GM21529 (cell line): Measurements from ENCODE around the gene SRRM2.

ENCODE experiments used
- ATAC-seq: cut with Tn5 transposase; IDR thresholded peaks from one replicate; pipeline ENCODE4 v1.9.1; 2021; ENCODE audit not compliant: unreplicated experiment

The SRRM2 gene

DNA sequence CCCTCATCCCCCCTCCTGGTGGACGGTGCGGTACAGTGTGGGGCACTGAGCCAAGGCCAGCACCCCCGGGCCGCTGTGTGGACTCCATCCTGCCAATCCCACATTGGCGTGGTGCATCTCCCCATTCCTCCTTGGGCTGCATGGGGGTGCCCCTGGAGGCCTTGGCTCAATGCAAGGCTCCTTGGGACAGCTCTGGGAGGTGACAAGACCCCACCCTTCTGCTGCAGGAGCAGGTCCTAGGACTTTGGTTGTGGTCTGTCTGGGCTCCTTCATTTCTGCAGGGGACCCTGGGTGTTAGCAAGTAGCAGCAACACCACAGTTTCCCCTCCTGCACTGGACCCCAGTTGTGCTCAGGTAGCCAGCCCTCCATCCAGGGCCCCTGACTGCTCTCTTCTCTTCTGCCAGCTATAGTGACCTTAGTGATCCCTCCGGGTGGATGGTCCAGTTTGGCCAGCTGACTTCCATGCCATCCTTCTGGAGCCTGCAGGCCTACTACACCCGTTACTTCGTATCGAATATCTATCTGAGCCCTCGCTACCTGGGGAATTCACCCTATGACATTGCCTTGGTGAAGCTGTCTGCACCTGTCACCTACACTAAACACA, 65.9 kb downstream of the SRRM2 start:
- ATAC-seq = no peak

DNA sequence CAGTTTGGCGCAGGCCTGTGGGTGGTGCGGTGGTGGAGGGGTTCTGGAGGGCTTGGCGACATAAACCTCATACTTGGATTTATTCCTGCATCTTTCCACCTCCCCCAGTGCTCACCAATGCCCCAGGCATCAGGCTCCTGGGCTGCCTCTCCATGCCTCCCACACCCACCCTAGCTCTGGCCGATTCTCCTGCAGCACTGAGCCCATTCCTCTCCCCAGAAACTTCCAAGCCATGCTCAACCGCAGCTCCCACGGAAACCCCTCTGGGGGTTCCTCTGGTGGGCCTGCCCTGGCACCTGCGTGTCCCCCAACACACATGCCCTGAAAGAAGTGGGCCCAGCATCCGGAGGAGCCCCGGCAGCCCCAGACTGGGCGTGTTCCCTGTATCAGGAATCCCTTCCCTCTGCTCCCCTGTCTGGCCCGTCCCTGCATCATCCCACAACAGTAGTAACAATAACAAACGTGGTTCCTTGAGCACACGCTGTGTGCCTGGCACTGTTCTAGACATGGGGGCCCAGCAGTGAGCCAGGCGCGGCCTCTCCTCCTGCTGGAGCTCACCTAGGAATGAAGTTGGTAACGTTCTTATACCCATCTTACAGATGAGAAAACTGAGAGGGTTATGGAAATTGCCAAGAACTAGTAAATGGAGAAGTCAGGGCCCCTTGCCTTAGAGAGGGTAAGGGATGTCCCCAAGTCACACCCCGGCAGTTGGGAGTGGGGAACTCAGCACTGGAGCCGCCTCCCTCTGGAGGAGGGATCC, 66.9 kb downstream of the SRRM2 start:
- no peak for ATAC-seq

DNA sequence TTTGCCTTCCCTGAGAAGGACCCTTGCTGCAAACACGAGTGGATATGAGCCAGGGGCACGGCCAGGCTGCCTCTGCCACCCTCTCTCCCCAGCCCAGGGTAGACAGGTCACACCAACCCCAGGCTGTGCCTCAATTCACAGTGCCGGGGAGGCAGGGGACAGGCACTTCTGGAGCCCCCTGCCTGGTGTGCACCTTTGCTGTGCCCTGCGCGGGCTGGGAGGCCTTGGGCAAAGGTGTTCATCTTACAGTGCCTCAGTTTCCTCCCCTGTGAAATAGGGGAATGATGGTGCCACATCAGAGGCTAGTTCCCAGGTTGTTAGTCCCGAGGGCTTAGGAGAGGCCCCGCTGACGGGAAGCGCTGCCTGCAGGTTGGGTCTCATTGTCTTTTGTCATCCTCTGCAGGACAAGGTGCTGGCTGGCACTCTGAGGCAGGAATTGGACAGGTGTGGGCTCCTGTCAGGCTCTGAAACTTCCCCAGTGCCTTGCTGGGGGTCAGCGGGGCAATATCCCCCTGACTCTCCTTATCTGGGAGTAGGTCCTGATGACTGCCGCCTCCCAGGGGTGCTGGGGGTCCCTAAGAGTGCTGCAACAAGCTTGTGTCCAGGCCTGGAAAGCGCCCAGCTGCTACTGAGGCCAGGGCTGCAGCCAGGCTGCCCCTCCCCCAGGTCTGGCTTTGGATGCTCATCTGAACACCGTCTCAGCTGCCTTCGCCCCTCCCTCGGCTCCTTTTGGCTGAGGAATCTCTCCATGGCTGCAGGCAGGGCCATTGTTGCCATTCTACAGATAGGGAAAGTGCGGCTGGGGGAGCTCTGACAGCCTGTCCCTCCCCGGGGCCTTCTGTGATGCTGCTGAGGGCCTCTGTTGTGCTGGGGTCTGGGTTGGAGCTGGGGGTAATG, 67.7 kb downstream of the SRRM2 start:
- no peak for ATAC-seq
